ENCODE results near the gene MEF2B.
A peak's percentile ranks its signal among the peaks of the same experiment; 100 is the strongest.

MEF2B gene

GRCh38 chr19:19171821-19172532 lies 1.9 kb upstream of the MEF2B start (continued):
- TF ChIP-seq ZNF280D (tag by site-specific recombination; IDR thresholded peaks at IDR 0.05), result no peak
- no peak for TF ChIP-seq ZNF610 (tag by site-specific recombination; IDR thresholded peaks at IDR 0.05; ENCODE audit: borderline replicate concordance)
- no peak for TF ChIP-seq ZNF274 (IDR thresholded peaks at IDR 0.05; ENCODE audit: low read length)
- TF ChIP-seq ZNF274 (tag by site-specific recombination; IDR thresholded peaks at IDR 0.05; ENCODE audit: borderline replicate concordance), result no peak
- peak; percentile 62; the same call in 1 of the 2 replicates for TF ChIP-seq HOXD13 (CRISPR knock-in tag; IDR thresholded peaks at IDR 0.05; ENCODE audit: borderline replicate concordance)
- no peak for TF ChIP-seq ZNF48 (tag by site-specific recombination; IDR thresholded peaks at IDR 0.05)
- no peak; the same call in 1 of the 2 replicates for TF ChIP-seq ZNF335 (tag by site-specific recombination; conservative IDR thresholded peaks at IDR 0.05)
- no peak for TF ChIP-seq ZNF639 (tag by site-specific recombination; IDR thresholded peaks at IDR 0.05)
- TF ChIP-seq ZNF701 (tag by site-specific recombination; IDR thresholded peaks at IDR 0.05), result no peak
- TF ChIP-seq ZNF513 (tag by site-specific recombination; IDR thresholded peaks at IDR 0.05), result no peak
- no peak for TF ChIP-seq ZNF239 (tag by site-specific recombination; IDR thresholded peaks at IDR 0.05)
- no peak for TF ChIP-seq ZNF654 (tag by site-specific recombination; IDR thresholded peaks at IDR 0.05; ENCODE audit: low read depth)
- TF ChIP-seq ZNF223 (tag by site-specific recombination; IDR thresholded peaks at IDR 0.05), result no peak
- TF ChIP-seq ZNF777 (tag by site-specific recombination; IDR thresholded peaks at IDR 0.05; ENCODE audit: borderline replicate concordance), result no peak
- peak; percentile 24; the same call in 1 of the 2 replicates for TF ChIP-seq KLF1 (tag by site-specific recombination; IDR thresholded peaks at IDR 0.05)
- peak; percentile 71 for TF ChIP-seq PATZ1 (tag by site-specific recombination; IDR thresholded peaks at IDR 0.05)
- no peak for TF ChIP-seq IKZF3 (tag by site-specific recombination; IDR thresholded peaks at IDR 0.05)
- TF ChIP-seq ZNF184 (tag by site-specific recombination; IDR thresholded peaks at IDR 0.05), result no peak
- TF ChIP-seq ZBTB48 (tag by site-specific recombination; IDR thresholded peaks at IDR 0.05), result peak; percentile 30; the same call in 1 of the 2 replicates
- TF ChIP-seq ZBTB49 (tag by site-specific recombination; IDR thresholded peaks at IDR 0.05; ENCODE audit: low read depth), result no peak
- no peak for TF ChIP-seq ZBTB10 (tag by site-specific recombination; IDR thresholded peaks at IDR 0.05)
- TF ChIP-seq KLF17 (tag by site-specific recombination; IDR thresholded peaks at IDR 0.05), result no peak
- no peak for TF ChIP-seq ZNF174 (tag by site-specific recombination; IDR thresholded peaks at IDR 0.05)

Measured in HEK293 (cell line).